ENCODE data around the gene GIT2.
"Not testable (repeated sequence)": the region's sequence is repeated elsewhere in the genome, so short reads cannot be mapped to it uniquely, and the experiment has no call there.

The GIT2 gene

DNA sequence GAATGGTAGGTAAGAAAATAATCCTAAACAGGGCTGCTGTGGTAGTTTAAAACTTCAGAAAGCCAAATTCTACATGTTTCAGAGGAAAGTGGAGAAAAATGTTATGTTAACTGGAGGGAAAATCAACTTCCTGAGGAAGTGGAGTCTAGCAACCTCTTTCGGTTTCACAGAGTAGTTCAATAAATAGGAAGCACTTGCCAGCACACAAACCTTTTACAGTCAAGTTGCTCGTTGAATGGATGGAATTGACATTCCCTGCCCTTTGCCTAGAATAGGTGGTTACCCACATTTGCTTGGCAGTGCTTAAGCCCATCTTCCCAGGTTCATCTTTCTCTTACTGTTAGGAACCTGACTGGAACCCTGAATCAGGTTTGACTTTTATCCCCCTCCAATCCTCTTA is 19.0 kb upstream of the GIT2 start:
- no peak overlapping the region for H3K4me3 ChIP-seq (replicated peaks; ENCODE audit: low read depth, low read length)
- TF ChIP-seq, protein P1, sequence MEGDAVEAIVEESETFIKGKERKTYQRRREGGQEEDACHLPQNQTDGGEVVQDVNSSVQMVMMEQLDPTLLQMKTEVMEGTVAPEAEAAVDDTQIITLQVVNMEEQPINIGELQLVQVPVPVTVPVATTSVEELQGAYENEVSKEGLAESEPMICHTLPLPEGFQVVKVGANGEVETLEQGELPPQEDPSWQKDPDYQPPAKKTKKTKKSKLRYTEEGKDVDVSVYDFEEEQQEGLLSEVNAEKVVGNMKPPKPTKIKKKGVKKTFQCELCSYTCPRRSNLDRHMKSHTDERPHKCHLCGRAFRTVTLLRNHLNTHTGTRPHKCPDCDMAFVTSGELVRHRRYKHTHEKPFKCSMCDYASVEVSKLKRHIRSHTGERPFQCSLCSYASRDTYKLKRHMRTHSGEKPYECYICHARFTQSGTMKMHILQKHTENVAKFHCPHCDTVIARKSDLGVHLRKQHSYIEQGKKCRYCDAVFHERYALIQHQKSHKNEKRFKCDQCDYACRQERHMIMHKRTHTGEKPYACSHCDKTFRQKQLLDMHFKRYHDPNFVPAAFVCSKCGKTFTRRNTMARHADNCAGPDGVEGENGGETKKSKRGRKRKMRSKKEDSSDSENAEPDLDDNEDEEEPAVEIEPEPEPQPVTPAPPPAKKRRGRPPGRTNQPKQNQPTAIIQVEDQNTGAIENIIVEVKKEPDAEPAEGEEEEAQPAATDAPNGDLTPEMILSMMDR (IDR thresholded peaks at IDR 0.05; ENCODE audit: low read length, missing control alignments) = no peak
- no peak for DNase-seq (ENCODE audit: low read depth)

DNA sequence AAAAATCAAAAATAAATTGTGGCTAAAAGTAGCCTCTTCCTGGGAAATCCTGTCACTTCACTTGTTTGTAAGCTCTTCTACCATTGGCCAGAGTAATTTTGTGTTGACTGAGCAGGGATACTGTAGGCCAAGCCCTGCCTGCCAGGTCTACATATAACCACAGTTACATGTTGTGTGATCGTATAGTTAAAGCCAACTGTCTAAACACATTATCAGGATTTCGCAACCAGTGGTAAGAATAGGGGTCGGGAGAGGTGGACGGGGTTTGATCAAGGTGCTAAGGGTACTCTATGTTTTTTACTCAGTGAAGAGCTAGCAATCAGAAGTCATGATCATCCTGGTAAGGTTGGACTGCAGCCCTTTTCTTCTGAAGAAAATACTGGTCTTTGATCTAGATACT is 16.5 kb upstream of the GIT2 start:
- TF ChIP-seq, protein P1 (IDR thresholded peaks at IDR 0.05; ENCODE audit: low read length, missing control alignments) = no peak
- no peak overlapping the region for H3K4me3 ChIP-seq (replicated peaks; ENCODE audit: low read depth, low read length)
- DNase-seq (ENCODE audit: low read depth) = no peak

- TF ChIP-seq, protein P1 (IDR thresholded peaks at IDR 0.05; ENCODE audit: low read length, missing control alignments) = no peak
- DNase-seq (ENCODE audit: low read depth) = no peak
- H3K4me3 ChIP-seq (replicated peaks; ENCODE audit: low read depth, low read length) = no peak overlapping the region
These were observed 16.0 kb upstream of the GIT2 start for GRCh38 chr12:110012137-110012536.

DNA sequence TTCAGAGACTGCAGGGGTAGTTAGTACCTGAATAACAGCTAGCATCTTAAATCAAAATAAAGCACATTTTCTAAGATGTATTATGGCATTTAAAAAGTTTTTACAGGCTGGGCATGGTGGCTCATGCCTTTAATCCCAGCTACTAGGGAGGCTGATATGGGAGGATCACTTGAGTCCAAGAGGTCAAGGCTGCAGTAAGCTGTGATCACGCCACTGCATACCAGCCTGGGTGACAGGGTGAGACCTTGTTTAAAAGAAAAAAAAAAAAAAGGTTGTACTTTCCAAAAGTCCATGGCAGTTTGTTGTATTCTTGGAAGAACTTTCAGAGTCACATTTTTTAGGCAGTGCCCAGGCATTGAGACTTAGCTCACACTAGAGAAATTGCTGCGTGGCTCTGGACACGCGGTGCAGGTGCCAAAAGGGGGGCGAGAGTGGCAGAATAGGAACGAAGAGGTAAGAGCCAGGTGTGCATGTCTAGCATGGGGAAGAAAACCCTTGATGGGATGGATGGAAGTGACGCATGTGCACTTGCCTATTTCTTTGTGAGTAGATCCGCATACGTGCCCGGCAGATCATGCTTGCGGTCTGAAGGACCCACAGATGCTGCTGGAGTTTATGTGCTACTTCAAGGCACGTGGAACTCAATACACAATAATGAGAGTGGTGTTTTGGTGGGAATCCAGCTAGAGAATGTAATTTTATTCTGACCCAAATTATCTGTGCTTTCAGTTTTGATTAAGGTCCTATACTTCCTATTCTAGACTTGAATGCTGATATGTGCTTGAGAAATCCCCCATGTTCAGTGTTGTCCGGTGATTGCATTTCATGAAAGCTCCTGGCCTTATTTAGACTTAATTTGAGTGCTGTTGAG is 14.9 kb upstream of the GIT2 start:
- TF ChIP-seq, protein P1 (IDR thresholded peaks at IDR 0.05; ENCODE audit: low read length, missing control alignments) = no peak
- DNase-seq (ENCODE audit: low read depth) = no peak
- no peak overlapping the region for H3K4me3 ChIP-seq (replicated peaks; ENCODE audit: low read depth, low read length)

- DNase-seq (ENCODE audit: low read depth); H3K4me3 ChIP-seq (replicated peaks; ENCODE audit: low read depth, low read length): not testable (repeated sequence)
These were observed 12.7 kb upstream of the GIT2 start for GRCh38 chr12:110008681-110009398.

- TF ChIP-seq, protein P1 (IDR thresholded peaks at IDR 0.05; ENCODE audit: low read length, missing control alignments) = no peak
- no peak overlapping the region for H3K4me3 ChIP-seq (replicated peaks; ENCODE audit: low read depth, low read length)
- no peak for DNase-seq (ENCODE audit: low read depth)
These were observed 11.7 kb upstream of the GIT2 start for GRCh38 chr12:110007881-110008280.

- TF ChIP-seq, protein P1 (IDR thresholded peaks at IDR 0.05; ENCODE audit: low read length, missing control alignments) = no peak
- H3K4me3 ChIP-seq (replicated peaks; ENCODE audit: low read depth, low read length) = no peak overlapping the region
- no peak for DNase-seq (ENCODE audit: low read depth)
These were observed 9.9 kb upstream of the GIT2 start for GRCh38 chr12:110006115-110006514.

All from fibroblast of pulmonary artery (primary cell).